WTC11 (cell line): Measurements from ENCODE around the gene STK32B. TPM values are rescaled to one million over a fixed set of nuclear protein-coding genes. Genes with fewer than 3 reads are reported as not detected.

Experiments used
- ATAC-seq: fragments of 200-7000 bp; cut with Tn5 transposase; 2 replicates; pipeline ENCODE4 v1.10.0; 2021; ENCODE audit warnings: mild to moderate bottlenecking, moderate library complexity
- CTCF ChIA-PET: fragments of 300-600 bp; sonication (Branson Sonifier 250); formaldehyde crosslinking; loops from one replicate; lab custom pipeline; 2021; ENCODE audit warnings: antibody characterized with exemption; lab: Charles Lee
- POLR2A ChIA-PET: fragments of 350-600 bp; sonication (Branson Sonifier 250); formaldehyde crosslinking; loops from one replicate; lab custom pipeline; 2021; ENCODE audit warnings: antibody characterized with exemption; lab: Charles Lee
- DNase-seq: peaks from one replicate; pipeline ENCODE4 v3.0.0; 2021; ENCODE audit warnings: low spot score
- H3K27ac Mint-ChIP-seq: 2 replicates; pipeline ENCODE4 v1.8.0; 2021; ENCODE audit warnings: mixed read lengths
- H3K27me3 Mint-ChIP-seq: 2 replicates; pipeline ENCODE4 v1.8.0; 2021; ENCODE audit warnings: low read depth, mild to moderate bottlenecking, moderate library complexity, mixed read lengths
- H3K36me3 Mint-ChIP-seq: 2 replicates; pipeline ENCODE4 v1.8.0; 2021; ENCODE audit warnings: mixed read lengths
- H3K4me1 Mint-ChIP-seq: 2 replicates; pipeline ENCODE4 v1.8.0; 2022; ENCODE audit warnings: mixed read lengths
- H3K4me3 Mint-ChIP-seq: 2 replicates; pipeline ENCODE4 v1.8.0; 2021; ENCODE audit warnings: mild to moderate bottlenecking, moderate library complexity, mixed read lengths
- H3K9me3 Mint-ChIP-seq: 2 replicates; pipeline ENCODE4 v1.8.0; 2021; ENCODE audit warnings: mixed read lengths
- AFF4 ChIP-seq: sonication (generic); formaldehyde crosslinking; IDR thresholded peaks from 2 replicates; pipeline ENCODE4 v1.8.1; 2023; ENCODE audit warnings: mild to moderate bottlenecking, missing genetic modification reagents, borderline replicate concordance
- ATF2 ChIP-seq: sonication (generic); formaldehyde crosslinking; IDR thresholded peaks from 2 replicates; pipeline ENCODE4 v1.8.1; 2022; ENCODE audit warnings: low read depth, missing genetic modification reagents, borderline replicate concordance
- CREM ChIP-seq: sonication (generic); formaldehyde crosslinking; IDR thresholded peaks from 2 replicates; pipeline ENCODE4 v1.8.1; 2022; ENCODE audit warnings: mild to moderate bottlenecking, missing genetic modification reagents, moderate library complexity
- CTCF ChIP-seq: fragments of 200-600 bp; IDR thresholded peaks from 2 replicates; pipeline ENCODE4 v1.8.0; 2022; ENCODE audit warnings: antibody characterized with exemption
- ERG ChIP-seq: fragments of 250-450 bp; sonication (Bioruptor Pico); IDR thresholded peaks from 2 replicates; pipeline ENCODE4 v1.8.0; 2021; ENCODE audit warnings: mild to moderate bottlenecking
- GABPB1 ChIP-seq: sonication (generic); formaldehyde crosslinking; IDR thresholded peaks from 2 replicates; pipeline ENCODE4 v1.8.1; 2023; ENCODE audit warnings: mild to moderate bottlenecking, missing genetic modification reagents
- GRHL2 ChIP-seq: fragments of 250-450 bp; sonication (Bioruptor Pico); IDR thresholded peaks from 2 replicates; pipeline ENCODE4 v1.8.0; 2022; ENCODE audit warnings: mild to moderate bottlenecking, moderate library complexity; ENCODE audit not compliant: insufficient replicate concordance, severe bottlenecking
- HMGA2 ChIP-seq: fragments of 250-450 bp; sonication (Bioruptor Pico); IDR thresholded peaks from 2 replicates; pipeline ENCODE4 v1.4.0; 2021; ENCODE audit warnings: mild to moderate bottlenecking, moderate library complexity
- NFATC4 ChIP-seq: fragments of 250-450 bp; sonication (Bioruptor Pico); IDR thresholded peaks from 2 replicates; pipeline ENCODE4 v1.9.0; 2021; ENCODE audit warnings: mild to moderate bottlenecking
- NFE2L1 ChIP-seq: sonication (generic); formaldehyde crosslinking; IDR thresholded peaks from 2 replicates; pipeline ENCODE4 v1.8.1; 2023; ENCODE audit warnings: missing genetic modification reagents
- NFYB ChIP-seq: sonication (generic); formaldehyde crosslinking; conservative IDR thresholded peaks from 2 replicates; pipeline ENCODE4 v1.8.0; 2022; ENCODE audit warnings: low read depth, missing genetic modification reagents
- NR2C2 ChIP-seq: sonication (generic); formaldehyde crosslinking; IDR thresholded peaks from 2 replicates; pipeline ENCODE4 v1.8.0; 2022; ENCODE audit warnings: mild to moderate bottlenecking, missing genetic modification reagents
- OVOL2 ChIP-seq: fragments of 250-450 bp; sonication (Bioruptor Pico); IDR thresholded peaks from 2 replicates; pipeline ENCODE4 v1.9.0; 2021; ENCODE audit warnings: mild to moderate bottlenecking, borderline replicate concordance
- STAT6 ChIP-seq: sonication (generic); formaldehyde crosslinking; conservative IDR thresholded peaks from 2 replicates; pipeline ENCODE4 v1.8.1; 2023; ENCODE audit warnings: mild to moderate bottlenecking, low read depth, missing genetic modification reagents, moderate library complexity
- TEAD1 ChIP-seq: sonication (generic); formaldehyde crosslinking; IDR thresholded peaks from 2 replicates; pipeline ENCODE4 v1.8.0; 2022; ENCODE audit warnings: mild to moderate bottlenecking, missing genetic modification reagents
- TEAD4 ChIP-seq: sonication (generic); formaldehyde crosslinking; IDR thresholded peaks from 2 replicates; pipeline ENCODE4 v1.8.0; 2022; ENCODE audit warnings: mild to moderate bottlenecking, missing genetic modification reagents
- ZNF138 ChIP-seq: sonication (generic); formaldehyde crosslinking; conservative IDR thresholded peaks from 2 replicates; pipeline ENCODE4 v1.8.1; 2022; ENCODE audit warnings: mild to moderate bottlenecking, moderate library complexity, missing genetic modification reagents
- total RNA-seq: library from RNA; stranded (reverse); gene quantifications from 3 replicates; pipeline ENCODE4 v1.2.3, GENCODE V29; 2021
- TF ChIP-seq, protein P1 (sequence below): sonication (generic); formaldehyde crosslinking; IDR thresholded peaks from 2 replicates; pipeline ENCODE4 v1.8.0; 2022; ENCODE audit warnings: mild to moderate bottlenecking, missing genetic modification reagents
- TF ChIP-seq, protein P2 (sequence below): sonication (generic); formaldehyde crosslinking; IDR thresholded peaks from 2 replicates; pipeline ENCODE4 v1.8.1; 2022; ENCODE audit warnings: low read depth, mild to moderate bottlenecking, moderate library complexity, missing genetic modification reagents, borderline replicate concordance
- TF ChIP-seq, protein P3 (sequence below): sonication (generic); formaldehyde crosslinking; IDR thresholded peaks from 2 replicates; pipeline ENCODE4 v1.8.0; 2022; ENCODE audit warnings: mild to moderate bottlenecking, missing genetic modification reagents

The STK32B gene
- total RNA-seq, 1 experiment from 2014 or later, result 1.9 TPM

- TF ChIP-seq, protein P1, sequence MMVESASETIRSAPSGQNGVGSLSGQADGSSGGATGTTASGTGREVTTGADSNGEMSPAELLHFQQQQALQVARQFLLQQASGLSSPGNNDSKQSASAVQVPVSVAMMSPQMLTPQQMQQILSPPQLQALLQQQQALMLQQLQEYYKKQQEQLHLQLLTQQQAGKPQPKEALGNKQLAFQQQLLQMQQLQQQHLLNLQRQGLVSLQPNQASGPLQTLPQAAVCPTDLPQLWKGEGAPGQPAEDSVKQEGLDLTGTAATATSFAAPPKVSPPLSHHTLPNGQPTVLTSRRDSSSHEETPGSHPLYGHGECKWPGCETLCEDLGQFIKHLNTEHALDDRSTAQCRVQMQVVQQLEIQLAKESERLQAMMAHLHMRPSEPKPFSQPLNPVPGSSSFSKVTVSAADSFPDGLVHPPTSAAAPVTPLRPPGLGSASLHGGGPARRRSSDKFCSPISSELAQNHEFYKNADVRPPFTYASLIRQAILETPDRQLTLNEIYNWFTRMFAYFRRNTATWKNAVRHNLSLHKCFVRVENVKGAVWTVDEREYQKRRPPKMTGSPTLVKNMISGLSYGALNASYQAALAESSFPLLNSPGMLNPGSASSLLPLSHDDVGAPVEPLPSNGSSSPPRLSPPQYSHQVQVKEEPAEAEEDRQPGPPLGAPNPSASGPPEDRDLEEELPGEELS (CRISPR knock-in tag), result no peak
- TF ChIP-seq NFATC4 (CRISPR knock-in tag), result no peak
These were observed 109.4 kb downstream of the STK32B start (continued) for GRCh38 chr4:5160668-5161067.

DNA sequence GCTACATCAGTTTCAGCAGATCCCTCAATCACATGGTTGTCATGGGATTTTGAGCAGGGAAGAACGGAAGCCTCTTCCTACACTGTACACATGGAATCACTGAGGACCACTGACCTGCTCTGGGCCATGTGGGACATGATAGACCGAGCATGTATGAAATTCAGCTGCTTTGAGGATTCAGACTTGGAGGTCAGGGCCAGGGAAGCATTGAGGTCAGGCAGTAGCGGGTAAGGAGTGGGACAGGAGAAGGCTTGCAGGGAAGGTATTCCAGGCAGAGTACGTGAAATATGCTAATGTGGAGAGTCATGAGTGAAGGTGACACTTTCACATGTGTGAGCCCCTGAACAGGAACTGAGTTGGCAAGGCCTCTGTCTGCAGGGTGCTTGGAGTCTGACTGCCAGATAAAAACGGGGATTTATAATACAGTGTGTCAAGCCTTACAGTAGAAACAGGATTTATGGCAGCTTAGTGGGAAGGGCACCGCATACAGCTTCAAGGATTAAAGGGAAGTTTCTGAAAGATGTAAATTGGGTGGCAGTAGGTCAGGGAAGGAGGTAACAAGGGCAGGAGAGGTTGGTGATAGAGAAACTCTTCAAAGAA lies 111.7 kb downstream of the STK32B start:
- Mint-ChIP-seq H3K27ac (no peak overlapping the region), H3K4me3 (no peak overlapping the region), H3K9me3 (no peaks in the 10 kb centered on the region), H3K4me1 (peaks cover 25% of the 10 kb centered on the region), H3K27me3 (peaks cover 27% of the 10 kb centered on the region)
- ATAC-seq, result no peak
- POLR2A ChIA-PET, result no interaction called here
- TF ChIP-seq NFYB (CRISPR knock-in tag) (no peak), ERG (no peak), TEAD4 (no peak), NFE2L1 (CRISPR knock-in tag) (no peak), HMGA2 (no peak), ZNF138 (no peak), STAT6 (CRISPR knock-in tag) (no peak), AFF4 (CRISPR knock-in tag) (no peak), GRHL2 (CRISPR knock-in tag) (no peak), TEAD1 (no peak), CREM (CRISPR knock-in tag) (no peak), CTCF (no peak), ATF2 (CRISPR knock-in tag) (no peak), OVOL2 (CRISPR knock-in tag) (no peak), GABPB1 (CRISPR knock-in tag) (no peak), NR2C2 (CRISPR knock-in tag) (no peak)
- TF ChIP-seq, protein P2, sequence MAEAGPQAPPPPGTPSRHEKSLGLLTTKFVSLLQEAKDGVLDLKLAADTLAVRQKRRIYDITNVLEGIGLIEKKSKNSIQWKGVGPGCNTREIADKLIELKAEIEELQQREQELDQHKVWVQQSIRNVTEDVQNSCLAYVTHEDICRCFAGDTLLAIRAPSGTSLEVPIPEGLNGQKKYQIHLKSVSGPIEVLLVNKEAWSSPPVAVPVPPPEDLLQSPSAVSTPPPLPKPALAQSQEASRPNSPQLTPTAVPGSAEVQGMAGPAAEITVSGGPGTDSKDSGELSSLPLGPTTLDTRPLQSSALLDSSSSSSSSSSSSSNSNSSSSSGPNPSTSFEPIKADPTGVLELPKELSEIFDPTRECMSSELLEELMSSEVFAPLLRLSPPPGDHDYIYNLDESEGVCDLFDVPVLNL (CRISPR knock-in tag), result no peak
- TF ChIP-seq, protein P3, sequence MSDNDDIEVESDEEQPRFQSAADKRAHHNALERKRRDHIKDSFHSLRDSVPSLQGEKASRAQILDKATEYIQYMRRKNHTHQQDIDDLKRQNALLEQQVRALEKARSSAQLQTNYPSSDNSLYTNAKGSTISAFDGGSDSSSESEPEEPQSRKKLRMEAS, result no peak
- TF ChIP-seq, all 79 proteins: peak for 0
- DNase-seq, result no peak
- H3K36me3 Mint-ChIP-seq, result no peaks in the 10 kb centered on the region
- CTCF ChIA-PET, result no interaction called here
